H9 (cell line): ENCODE measurements around the gene RARB. TPM values are rescaled to one million over a fixed set of nuclear protein-coding genes. Genes with fewer than 3 reads are reported as not detected.

Source experiments
- DNase-seq: peaks from one replicate; pipeline ENCODE4 v3.0.0-alpha.2; 2017
- H2AFZ ChIP-seq: one replicate; pipeline ENCODE4 v1.6.1; 2013; ENCODE audit warnings: mild to moderate bottlenecking, low read length, control low read depth, moderate library complexity
- H2AK5ac ChIP-seq: 2 replicates; pipeline ENCODE4 v1.6.1; 2013; ENCODE audit warnings: low read length, control low read depth, mixed read lengths; ENCODE audit not compliant: insufficient read length
- H2BK120ac ChIP-seq: one replicate; pipeline ENCODE4 v1.6.1; 2013; ENCODE audit warnings: low read depth, mild to moderate bottlenecking, low read length, control low read depth, inconsistent platforms; ENCODE audit not compliant: poor library complexity, severe bottlenecking
- H2BK12ac ChIP-seq: 2 replicates; pipeline ENCODE4 v1.6.1; 2013; ENCODE audit warnings: low read length, control low read depth, mixed read lengths, low read depth; ENCODE audit not compliant: insufficient read length
- H2BK15ac ChIP-seq: 2 replicates; pipeline ENCODE4 v1.6.1; 2013; ENCODE audit warnings: low read depth, low read length, control low read depth
- H2BK20ac ChIP-seq: one replicate; pipeline ENCODE4 v1.6.1; 2013; ENCODE audit warnings: low read depth, mild to moderate bottlenecking, low read length, control low read depth, inconsistent platforms; ENCODE audit not compliant: poor library complexity, severe bottlenecking
- H2BK5ac ChIP-seq: 2 replicates; pipeline ENCODE4 v1.6.1; 2013; ENCODE audit warnings: low read length, control low read depth, mixed read lengths; ENCODE audit not compliant: insufficient read length
- H3K14ac ChIP-seq: 2 replicates; pipeline ENCODE4 v1.6.1; 2013; ENCODE audit warnings: low read length, control low read depth; ENCODE audit not compliant: insufficient read depth
- H3K18ac ChIP-seq: 2 replicates; pipeline ENCODE4 v1.6.1; 2013; ENCODE audit warnings: low read depth, mild to moderate bottlenecking, mixed read lengths, low read length, control low read depth; ENCODE audit not compliant: insufficient read length
- H3K23ac ChIP-seq: 2 replicates; pipeline ENCODE4 v1.6.1; 2013; ENCODE audit warnings: low read length, control low read depth, mixed read lengths, low read depth; ENCODE audit not compliant: insufficient read length
- H3K23me2 ChIP-seq: 2 replicates; pipeline ENCODE4 v1.6.1; 2013; ENCODE audit warnings: low read depth, mild to moderate bottlenecking, mixed read lengths, low read length, control low read depth; ENCODE audit not compliant: insufficient read length, poor library complexity, severe bottlenecking
- H3K27ac ChIP-seq: 2 replicates; pipeline ENCODE4 v1.5.1; 2013; ENCODE audit warnings: low read length, control low read depth, mixed read lengths, low read depth; ENCODE audit not compliant: insufficient read length
- H3K27me3 ChIP-seq: 2 replicates; pipeline ENCODE4 v1.6.1; 2013; ENCODE audit warnings: low read length, control low read depth, inconsistent platforms; ENCODE audit not compliant: insufficient read depth
- H3K4ac ChIP-seq: 2 replicates; pipeline ENCODE4 v1.6.1; 2013; ENCODE audit warnings: low read depth, mild to moderate bottlenecking, control low read depth, inconsistent platforms, low read length, moderate library complexity
- H3K4me1 ChIP-seq: 2 replicates; pipeline ENCODE4 v1.6.1; 2013; ENCODE audit warnings: low read length, control low read depth, inconsistent platforms; ENCODE audit not compliant: insufficient read depth
- H3K4me2 ChIP-seq: 2 replicates; pipeline ENCODE4 v1.6.1; 2013; ENCODE audit warnings: low read length, control low read depth, mixed read lengths; ENCODE audit not compliant: insufficient read length, insufficient read depth
- H3K56ac ChIP-seq: 2 replicates; pipeline ENCODE4 v1.6.1; 2013; ENCODE audit warnings: low read depth, mild to moderate bottlenecking, mixed read lengths, low read length, control low read depth; ENCODE audit not compliant: insufficient read length
- H3K79me1 ChIP-seq: 2 replicates; pipeline ENCODE4 v1.6.1; 2013; ENCODE audit warnings: low read depth, mild to moderate bottlenecking, moderate library complexity, low read length, control low read depth, inconsistent platforms; ENCODE audit not compliant: insufficient read depth, poor library complexity, severe bottlenecking
- H3K79me2 ChIP-seq: 2 replicates; pipeline ENCODE4 v1.6.1; 2013; ENCODE audit warnings: low read length, control low read depth, inconsistent platforms; ENCODE audit not compliant: insufficient read depth
- H3K9ac ChIP-seq: 2 replicates; pipeline ENCODE4 v1.6.1; 2013; ENCODE audit warnings: low read length, control low read depth, mixed read lengths; ENCODE audit not compliant: insufficient read length; ENCODE audit errors: extremely low read depth
- H3K9me3 ChIP-seq: one replicate; pipeline ENCODE4 v1.6.1; 2013; ENCODE audit warnings: low read depth, low read length, inconsistent platforms; ENCODE audit not compliant: control insufficient read depth
- H3T11ph ChIP-seq: one replicate; pipeline ENCODE4 v1.6.1; 2013; ENCODE audit warnings: mild to moderate bottlenecking, low read length, control low read depth, inconsistent platforms
- H4K20me1 ChIP-seq: one replicate; pipeline ENCODE4 v1.6.1; 2013; ENCODE audit not compliant: control insufficient read depth, insufficient read length, insufficient read depth
- H4K5ac ChIP-seq: 2 replicates; pipeline ENCODE4 v1.6.1; 2013; ENCODE audit warnings: low read depth, mild to moderate bottlenecking, mixed read lengths, low read length, control low read depth; ENCODE audit not compliant: insufficient read length
- H4K8ac ChIP-seq: replicated peaks from 2 replicates; pipeline ENCODE4 v1.6.1; 2013; ENCODE audit warnings: low read length, control low read depth, mixed read lengths, low read depth; ENCODE audit not compliant: insufficient read length
- H4K91ac ChIP-seq: 2 replicates; pipeline ENCODE4 v1.6.1; 2013; ENCODE audit warnings: low read depth, mild to moderate bottlenecking, moderate library complexity, mixed read lengths, low read length, control low read depth; ENCODE audit not compliant: insufficient read length
- H3K27ac Mint-ChIP-seq, 3 experiments: 2 replicates in 2 of 3; 3 replicates in 1 of 3; pipeline ENCODE4 v1.8.0; 2020 to 2021; ENCODE audit warnings: mixed read lengths in 3 of 3, mild to moderate bottlenecking in 1 of 3, moderate library complexity in 1 of 3
- H3K27me3 Mint-ChIP-seq: 2 replicates; pipeline ENCODE4 v1.8.0; 2021; ENCODE audit warnings: low read depth, mild to moderate bottlenecking, moderate library complexity, mixed read lengths
- H3K36me3 Mint-ChIP-seq, 3 experiments: 2 replicates in 2 of 3; 3 replicates in 1 of 3; pipeline ENCODE4 v1.8.0; 2020 to 2021; ENCODE audit warnings: low read depth in 3 of 3, mixed read lengths in 3 of 3; ENCODE audit not compliant: insufficient read depth in 1 of 3
- H3K4me1 Mint-ChIP-seq, 2 experiments: 2 replicates each; pipeline ENCODE4 v1.8.0; 2020; ENCODE audit warnings: mixed read lengths in 2 of 2
- H3K4me3 Mint-ChIP-seq, 2 experiments: 2 replicates in 1 of 2; 3 replicates in 1 of 2; pipeline ENCODE4 v1.8.0; 2020 to 2021; ENCODE audit warnings: mild to moderate bottlenecking in 2 of 2, mixed read lengths in 2 of 2, moderate library complexity in 1 of 2
- H3K9me3 Mint-ChIP-seq, 2 experiments: 2 replicates in 1 of 2; 3 replicates in 1 of 2; pipeline ENCODE4 v1.8.0; 2020; ENCODE audit warnings: mild to moderate bottlenecking in 2 of 2, mixed read lengths in 2 of 2, moderate library complexity in 1 of 2
- WGBS: extraction: QIAGEN DNeasy Blood & Tissue Kit; methylation state at CpG from one replicate; pipeline ENCODE4 v1.1.7; 2013; ENCODE audit warnings: missing lambda C conversion rate, low lambda C conversion rate, mixed read lengths; ENCODE audit not compliant: insufficient read length; ENCODE audit errors: extremely low coverage; 5-methylcytosine and 5-hydroxymethylcytosine counted together
- total RNA-seq: library from RNA; stranded (reverse); gene quantifications from 2 replicates; pipeline ENCODE4 v1.2.1, GENCODE V29; 2021
- TF ChIP-seq, protein P1 (sequence below): fragments of 200-600 bp; sonication (generic); conservative IDR thresholded peaks from 3 replicates; pipeline ENCODE4 v1.8.0; 2021; ENCODE audit warnings: antibody characterized with exemption, mild to moderate bottlenecking

RARB gene
- total RNA-seq, 1 experiment from 2014 or later: 0.22 TPM

DNA sequence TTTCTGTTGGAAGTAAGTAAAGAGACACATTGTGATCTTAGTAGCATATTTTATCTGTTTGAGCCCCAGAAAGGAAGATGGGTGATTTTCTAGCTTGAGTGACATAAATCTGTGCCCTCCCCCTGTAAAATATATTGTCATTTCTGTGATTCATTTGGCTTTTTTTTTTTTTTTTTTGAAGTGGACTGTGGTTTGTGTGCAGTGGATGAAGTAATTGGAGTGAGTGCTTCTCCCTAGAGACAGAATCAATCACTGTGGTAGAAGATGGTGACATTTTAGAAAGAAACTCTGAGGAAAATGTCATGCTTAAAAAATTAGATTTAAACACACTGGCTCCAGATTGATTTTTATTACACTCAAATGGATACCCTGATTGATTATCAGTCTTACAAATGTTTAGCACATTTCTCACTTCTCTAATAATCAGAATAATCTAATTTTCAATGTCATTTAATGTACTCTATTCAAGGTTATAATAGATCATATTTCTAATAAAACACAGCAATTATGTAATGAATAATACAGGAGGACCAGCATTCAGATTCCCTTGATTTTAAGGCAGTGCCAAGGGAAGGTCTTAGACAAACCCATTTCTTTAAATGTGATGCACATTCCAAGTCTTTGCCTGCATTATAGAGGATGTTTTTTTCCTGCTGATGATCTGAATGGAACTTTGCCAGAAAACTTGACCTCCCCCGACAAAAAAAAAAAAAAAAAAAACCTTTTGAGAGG, 120.0 kb downstream of the RARB start:
- no peaks in the 10 kb centered on the region for H3K9me3 ChIP-seq
- DNase-seq: no peak
- no peaks in the 10 kb centered on the region; the same call in 1 of the 2 replicates for H3K27me3 ChIP-seq
- no peak overlapping the region for H3K4ac ChIP-seq
- no peaks in the 10 kb centered on the region for H3K23me2 ChIP-seq
- H2AFZ ChIP-seq: no peak overlapping the region
- Mint-ChIP-seq H3K9me3 (peaks cover 0 to 2% of the 10 kb centered on the region in 2 experiments; a peak in 1 of 5 replicates), H3K36me3 (no peaks in the 10 kb centered on the region), H3K4me1 (no peaks in the 10 kb centered on the region), H3K27me3 (no peaks in the 10 kb centered on the region), H3K4me3 (no peak overlapping the region), H3K27ac (no peak overlapping the region)
- no CpG with 5 or more reads among the region's 1 CpG for WGBS
- H3K23ac ChIP-seq: no peak overlapping the region
- H3K56ac ChIP-seq: no peak overlapping the region
- no peak overlapping the region for H3K14ac ChIP-seq
- no peaks in the 10 kb centered on the region for H3K79me1 ChIP-seq
- no peak overlapping the region for H2BK5ac ChIP-seq
- TF ChIP-seq, protein P1, sequence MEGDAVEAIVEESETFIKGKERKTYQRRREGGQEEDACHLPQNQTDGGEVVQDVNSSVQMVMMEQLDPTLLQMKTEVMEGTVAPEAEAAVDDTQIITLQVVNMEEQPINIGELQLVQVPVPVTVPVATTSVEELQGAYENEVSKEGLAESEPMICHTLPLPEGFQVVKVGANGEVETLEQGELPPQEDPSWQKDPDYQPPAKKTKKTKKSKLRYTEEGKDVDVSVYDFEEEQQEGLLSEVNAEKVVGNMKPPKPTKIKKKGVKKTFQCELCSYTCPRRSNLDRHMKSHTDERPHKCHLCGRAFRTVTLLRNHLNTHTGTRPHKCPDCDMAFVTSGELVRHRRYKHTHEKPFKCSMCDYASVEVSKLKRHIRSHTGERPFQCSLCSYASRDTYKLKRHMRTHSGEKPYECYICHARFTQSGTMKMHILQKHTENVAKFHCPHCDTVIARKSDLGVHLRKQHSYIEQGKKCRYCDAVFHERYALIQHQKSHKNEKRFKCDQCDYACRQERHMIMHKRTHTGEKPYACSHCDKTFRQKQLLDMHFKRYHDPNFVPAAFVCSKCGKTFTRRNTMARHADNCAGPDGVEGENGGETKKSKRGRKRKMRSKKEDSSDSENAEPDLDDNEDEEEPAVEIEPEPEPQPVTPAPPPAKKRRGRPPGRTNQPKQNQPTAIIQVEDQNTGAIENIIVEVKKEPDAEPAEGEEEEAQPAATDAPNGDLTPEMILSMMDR: no peak
- no peaks in the 10 kb centered on the region for H3K79me2 ChIP-seq
- no peak overlapping the region for H2BK20ac ChIP-seq
- no peak overlapping the region for H3T11ph ChIP-seq
- no peak overlapping the region for H2BK120ac ChIP-seq
- no peak overlapping the region for H2AK5ac ChIP-seq
- no peak overlapping the region for H3K4me2 ChIP-seq
- no peak overlapping the region for H2BK12ac ChIP-seq
- H4K91ac ChIP-seq: no peak overlapping the region
- no peak overlapping the region for H2BK15ac ChIP-seq
- no peak overlapping the region for H4K8ac ChIP-seq
- no peak overlapping the region for H3K9ac ChIP-seq
- no peaks in the 10 kb centered on the region for H3K4me1 ChIP-seq
- H3K18ac ChIP-seq: no peak overlapping the region
- H4K5ac ChIP-seq: no peak overlapping the region
- H3K27ac ChIP-seq: no peak overlapping the region
- no peaks in the 10 kb centered on the region for H4K20me1 ChIP-seq
